MM.1S (cell line): Measurements from ENCODE around the gene GCFC2.

Experiments
- DNase-seq: peaks from one replicate; pipeline ENCODE4 v3.0.0-alpha.2; 2015
- H2AFZ ChIP-seq: fragments of 300-600 bp; sonication (generic); 2 replicates; pipeline ENCODE4 v1.6.0; 2016; ENCODE audit warnings: antibody characterized with exemption, low read length
- H3F3A ChIP-seq: fragments of 300-600 bp; sonication (generic); 2 replicates; pipeline ENCODE4 v1.6.1; 2016; ENCODE audit warnings: mild to moderate bottlenecking, antibody characterized with exemption, low read length, moderate library complexity, mixed read lengths; ENCODE audit not compliant: insufficient read depth
- H3K27ac ChIP-seq: fragments of 300-600 bp; sonication (generic); 2 replicates; pipeline ENCODE4 v1.5.1; 2016; ENCODE audit warnings: mild to moderate bottlenecking, low read length
- H3K27me3 ChIP-seq: fragments of 300-600 bp; sonication (generic); replicated peaks from 2 replicates; pipeline ENCODE4 v1.6.0; 2016; ENCODE audit warnings: low read length; ENCODE audit not compliant: insufficient read depth
- H3K36me3 ChIP-seq: fragments of 300-600 bp; sonication (generic); replicated peaks from 2 replicates; pipeline ENCODE4 v1.6.1; 2016; ENCODE audit warnings: mild to moderate bottlenecking, low read length, mixed read lengths; ENCODE audit not compliant: insufficient read depth
- H3K4me1 ChIP-seq: fragments of 300-600 bp; sonication (generic); 2 replicates; pipeline ENCODE4 v1.6.1; 2016; ENCODE audit warnings: low read length, mixed read lengths
- H3K4me2 ChIP-seq: fragments of 300-600 bp; sonication (generic); 2 replicates; pipeline ENCODE4 v1.6.0; 2016; ENCODE audit warnings: low read depth, low read length
- H3K4me3 ChIP-seq: fragments of 300-600 bp; sonication (generic); 2 replicates; pipeline ENCODE4 v1.5.1; 2016; ENCODE audit warnings: low read length, mixed read lengths
- H3K79me2 ChIP-seq: fragments of 300-600 bp; sonication (generic); 2 replicates; pipeline ENCODE4 v1.6.1; 2016; ENCODE audit warnings: mixed run types, low read length, mixed read lengths
- H3K9ac ChIP-seq: fragments of 300-600 bp; sonication (generic); 2 replicates; pipeline ENCODE4 v1.6.1; 2016; ENCODE audit warnings: low read length, mixed read lengths
- H3K9me2 ChIP-seq: fragments of 300-600 bp; sonication (generic); replicated peaks from 2 replicates; pipeline ENCODE4 v1.6.1; 2016; ENCODE audit warnings: mild to moderate bottlenecking, low read length, mixed read lengths; ENCODE audit not compliant: insufficient read depth
- H3K9me3 ChIP-seq: fragments of 300-600 bp; sonication (generic); replicated peaks from 2 replicates; pipeline ENCODE4 v1.6.1; 2016; ENCODE audit warnings: mild to moderate bottlenecking, low read length, mixed read lengths; ENCODE audit not compliant: insufficient read depth
- H4K20me1 ChIP-seq: fragments of 300-600 bp; sonication (generic); 2 replicates; pipeline ENCODE4 v1.6.1; 2016; ENCODE audit warnings: mild to moderate bottlenecking, low read length, moderate library complexity, mixed read lengths; ENCODE audit not compliant: insufficient read depth
- CTCF ChIP-seq: fragments of 300-600 bp; sonication (generic); IDR thresholded peaks from 2 replicates; pipeline ENCODE4 v1.5.1; 2016; ENCODE audit warnings: antibody characterized with exemption, low read length, mixed read lengths
- EZH2 ChIP-seq: fragments of 300-600 bp; sonication (generic); optimal IDR thresholded peaks from 2 replicates; pipeline ENCODE3; 2017; ENCODE audit warnings: low read depth, mild to moderate bottlenecking, antibody characterized with exemption, low read length, mixed read lengths
- EZH2phosphoT487 ChIP-seq: fragments of 300-600 bp; sonication (generic); IDR thresholded peaks from 2 replicates; pipeline ENCODE4 v1.6.1; 2018; ENCODE audit warnings: antibody characterized with exemption, low read length

The GCFC2 gene

DNA sequence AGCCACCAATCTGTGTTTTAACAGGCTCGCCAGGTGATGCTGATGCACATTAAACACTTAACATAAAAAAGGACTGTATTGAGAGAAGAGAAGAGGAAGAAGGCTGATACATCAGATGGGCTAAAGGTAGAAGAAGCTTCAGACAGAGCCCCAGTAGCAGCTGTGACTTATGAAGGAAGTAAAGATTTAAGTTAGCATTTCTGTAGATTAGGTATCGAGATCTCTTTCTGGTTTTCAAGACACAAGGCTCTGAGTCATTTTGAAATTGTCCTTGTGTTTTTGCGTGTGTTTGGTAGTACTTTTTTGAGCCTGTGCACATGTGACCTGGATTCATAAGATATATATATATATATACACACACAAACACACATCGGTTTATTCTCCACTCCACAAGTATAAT is 40.6 kb upstream of the GCFC2 start:
- no peaks in the 10 kb centered on the region for H3F3A ChIP-seq
- no peaks in the 10 kb centered on the region for H3K4me1 ChIP-seq
- H3K9me2 ChIP-seq = no peaks in the 10 kb centered on the region
- no peak overlapping the region for H3K4me2 ChIP-seq
- no peak overlapping the region for H3K4me3 ChIP-seq
- no peaks in the 10 kb centered on the region for H3K27me3 ChIP-seq
- H3K27ac ChIP-seq = no peak overlapping the region
- H2AFZ ChIP-seq = no peak overlapping the region
- no peak overlapping the region for H3K9ac ChIP-seq
- no peaks in the 10 kb centered on the region for H4K20me1 ChIP-seq
- DNase-seq = no peak
- no peaks in the 10 kb centered on the region for H3K79me2 ChIP-seq
- TF ChIP-seq EZH2 (no peak), EZH2phosphoT487 (no peak), CTCF (no peak)
- H3K36me3 ChIP-seq = no peaks in the 10 kb centered on the region
- no peaks in the 10 kb centered on the region for H3K9me3 ChIP-seq

DNA sequence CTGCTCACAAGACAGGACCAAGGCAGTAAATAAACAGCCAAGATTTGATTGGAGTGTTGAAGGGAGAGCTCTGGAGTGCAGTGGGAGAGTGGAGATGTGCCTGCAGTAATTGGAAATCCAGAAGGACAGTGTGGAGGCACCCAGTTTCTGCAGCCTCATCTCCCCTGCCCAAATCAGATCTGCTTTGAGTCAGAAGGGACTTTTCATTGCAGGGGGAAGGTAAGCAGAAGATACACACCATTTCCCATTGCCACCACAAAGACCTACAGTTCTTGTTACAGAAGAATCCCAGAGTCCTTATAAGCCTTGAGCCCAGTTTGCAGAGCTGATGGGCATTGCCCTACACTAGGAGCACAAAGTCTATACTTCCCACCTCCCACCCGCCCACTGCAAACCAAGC is 27.2 kb upstream of the GCFC2 start:
- Histone ChIP-seq H4K20me1 (no peaks in the 10 kb centered on the region), H3K79me2 (no peaks in the 10 kb centered on the region), H2AFZ (no peak overlapping the region), H3K27me3 (no peaks in the 10 kb centered on the region), H3K4me1 (no peaks in the 10 kb centered on the region), H3K27ac (no peak overlapping the region), H3K36me3 (no peaks in the 10 kb centered on the region), H3K9me2 (no peaks in the 10 kb centered on the region), H3K9ac (no peak overlapping the region), H3K4me3 (no peak overlapping the region), H3F3A (no peaks in the 10 kb centered on the region), H3K9me3 (no peaks in the 10 kb centered on the region), H3K4me2 (no peak overlapping the region)
- no peak for DNase-seq
- TF ChIP-seq CTCF (no peak), EZH2 (no peak), EZH2phosphoT487 (no peak)

- H3F3A ChIP-seq = no peaks in the 10 kb centered on the region
- DNase-seq = no peak
- no peak overlapping the region for H2AFZ ChIP-seq
- TF ChIP-seq CTCF = no peak
- no peak for TF ChIP-seq EZH2
- TF ChIP-seq EZH2phosphoT487 = no peak
- no peak overlapping the region for H3K4me3 ChIP-seq
- H3K9me2 ChIP-seq = no peaks in the 10 kb centered on the region
- H3K4me1 ChIP-seq = no peaks in the 10 kb centered on the region
- H3K9me3 ChIP-seq = no peaks in the 10 kb centered on the region
- no peaks in the 10 kb centered on the region for H3K27me3 ChIP-seq
- H3K9ac ChIP-seq = no peak overlapping the region
- no peaks in the 10 kb centered on the region for H3K36me3 ChIP-seq
- no peaks in the 10 kb centered on the region for H3K79me2 ChIP-seq
- no peak overlapping the region for H3K27ac ChIP-seq
- no peaks in the 10 kb centered on the region for H4K20me1 ChIP-seq
- no peak overlapping the region for H3K4me2 ChIP-seq
Measured at GRCh38 chr2:75736276-75736675, 25.6 kb upstream of the GCFC2 start.
